GM19328 (cell line): ENCODE data around the gene FOXP2.
A peak's percentile ranks its signal among the peaks of the same experiment; 100 is the strongest.
"Not testable (repeated sequence)": the region's sequence is repeated elsewhere in the genome, so short reads cannot be mapped to it uniquely, and the experiment has no call there.

Experiments used
- ATAC-seq: cut with Tn5 transposase; IDR thresholded peaks from one replicate; pipeline ENCODE4 v1.9.1; 2021; ENCODE audit warnings: mild to moderate bottlenecking, moderate library complexity; ENCODE audit not compliant: unreplicated experiment

The FOXP2 gene

DNA sequence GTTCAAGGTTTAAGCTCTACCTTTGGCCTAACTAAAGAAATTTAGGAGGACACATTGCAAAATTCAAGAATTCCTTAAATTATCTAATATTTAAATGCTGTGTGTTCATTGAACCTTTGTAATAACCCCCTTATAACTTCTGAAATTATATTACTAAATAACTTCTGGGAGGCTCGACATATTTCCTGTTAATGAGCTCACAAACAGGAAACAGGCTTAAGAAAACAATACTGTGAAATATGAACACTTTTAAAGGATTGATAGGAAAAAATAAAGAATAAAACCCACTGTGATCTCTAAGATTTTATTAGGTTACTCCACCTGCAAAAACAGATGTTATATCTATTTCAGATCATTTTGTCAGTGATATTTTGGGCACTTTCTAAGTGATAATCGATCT, 74.1 kb downstream of the FOXP2 start:
- ATAC-seq = no peak

GRCh38 chr7:114497491-114497890, 82.9 kb downstream of the FOXP2 start:
- ATAC-seq = not testable (repeated sequence)

GRCh38 chr7:114502454-114503254, 88.0 kb downstream of the FOXP2 start:
- no peak for ATAC-seq

DNA sequence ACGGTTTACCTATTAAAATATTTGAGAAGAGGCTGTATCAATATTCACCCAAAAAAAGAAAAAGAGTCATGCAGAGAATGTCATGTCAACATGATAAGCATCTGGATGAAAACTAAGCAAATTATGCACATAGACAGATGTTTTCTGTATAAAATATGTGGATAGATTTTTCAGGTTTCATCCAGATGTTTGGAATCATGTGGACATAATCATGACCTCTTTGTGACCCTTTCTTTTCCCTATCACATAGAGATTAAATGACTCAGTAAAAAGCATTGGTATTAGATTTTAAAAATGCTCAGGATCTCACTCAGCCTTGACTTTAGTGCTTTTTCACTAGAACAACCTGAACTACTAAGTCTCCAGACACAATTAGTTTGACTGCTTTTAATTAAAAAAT, 90.0 kb downstream of the FOXP2 start:
- no peak for ATAC-seq

DNA sequence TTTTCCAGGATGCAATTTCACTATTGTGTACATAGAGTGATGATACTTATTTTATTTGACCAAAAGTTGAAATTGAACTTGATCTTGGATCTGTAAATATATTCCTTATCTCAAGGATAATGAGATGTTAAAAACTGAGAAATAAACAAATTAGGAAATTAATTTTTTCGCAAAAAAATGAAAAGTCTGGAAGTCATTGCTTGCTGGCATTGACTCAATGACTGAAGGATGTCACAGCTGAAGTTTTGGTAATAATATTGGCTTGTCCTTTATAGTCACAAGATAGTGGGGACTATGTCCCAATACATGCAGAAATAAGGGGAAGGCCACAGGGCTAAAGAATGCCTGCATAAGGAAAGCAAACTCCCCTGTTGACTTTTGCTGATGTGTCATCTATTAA, 92.8 kb downstream of the FOXP2 start:
- ATAC-seq = no peak

DNA sequence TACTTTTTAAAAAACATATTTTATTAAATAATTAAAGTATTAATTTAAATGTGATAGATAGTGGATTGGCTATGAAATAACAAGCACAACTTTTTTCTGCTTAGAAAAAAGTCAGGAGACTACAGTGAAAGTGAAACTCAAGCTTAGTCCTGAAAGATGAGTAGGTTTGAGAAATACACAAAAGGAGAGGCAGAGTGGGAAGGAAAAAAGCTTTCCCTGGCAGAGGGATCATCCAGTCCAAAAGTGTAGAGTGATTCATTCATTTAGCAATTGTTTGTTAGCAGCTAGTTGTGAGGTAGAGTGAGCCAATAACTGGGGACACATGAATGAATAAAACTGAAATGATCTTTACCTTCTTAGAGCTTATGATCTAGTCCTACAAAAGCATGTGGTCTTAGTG, 93.5 kb downstream of the FOXP2 start:
- no peak for ATAC-seq

DNA sequence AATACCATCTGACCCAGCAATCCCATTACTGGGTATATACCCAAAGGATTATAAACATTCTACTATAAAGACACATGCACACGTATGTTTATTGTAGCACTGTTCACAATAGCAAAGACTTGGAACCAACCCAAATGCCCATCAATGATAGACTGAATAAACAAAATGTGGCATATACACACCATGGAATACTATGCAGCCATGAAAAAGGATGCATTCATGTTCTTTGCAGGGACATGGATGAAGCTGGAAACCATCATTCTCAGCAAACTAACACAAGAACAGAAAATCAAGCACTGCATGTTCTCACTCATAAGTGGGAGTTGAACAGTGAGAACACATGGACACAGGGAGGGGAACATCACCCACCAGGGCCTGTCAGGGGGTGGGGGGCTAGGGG, 96.2 kb downstream of the FOXP2 start:
- ATAC-seq = not testable (repeated sequence)

DNA sequence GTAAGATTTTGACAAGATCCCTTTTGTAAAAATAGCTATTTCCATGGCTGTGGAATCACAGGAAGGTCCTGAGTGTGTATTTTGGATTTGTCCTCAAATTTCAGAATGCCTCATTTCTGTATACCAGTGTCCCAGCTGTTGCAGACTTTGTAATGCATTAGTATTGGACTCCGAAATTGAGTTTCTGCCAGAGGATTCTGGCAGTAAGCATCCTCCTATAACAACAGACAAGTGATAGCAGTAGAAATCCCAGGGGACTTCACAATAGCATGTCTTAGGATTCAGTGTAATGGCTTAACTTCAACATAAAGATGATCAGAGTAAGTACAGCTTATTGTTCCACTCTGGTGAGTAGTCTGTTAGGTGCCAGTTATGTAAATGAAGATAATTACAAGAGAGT, 104.6 kb downstream of the FOXP2 start:
- no peak for ATAC-seq

- no peak for ATAC-seq
These were observed 107.5 kb downstream of the FOXP2 start for GRCh38 chr7:114522081-114522480.

GRCh38 chr7:114527589-114527988, 113.0 kb downstream of the FOXP2 start:
- ATAC-seq = no peak

DNA sequence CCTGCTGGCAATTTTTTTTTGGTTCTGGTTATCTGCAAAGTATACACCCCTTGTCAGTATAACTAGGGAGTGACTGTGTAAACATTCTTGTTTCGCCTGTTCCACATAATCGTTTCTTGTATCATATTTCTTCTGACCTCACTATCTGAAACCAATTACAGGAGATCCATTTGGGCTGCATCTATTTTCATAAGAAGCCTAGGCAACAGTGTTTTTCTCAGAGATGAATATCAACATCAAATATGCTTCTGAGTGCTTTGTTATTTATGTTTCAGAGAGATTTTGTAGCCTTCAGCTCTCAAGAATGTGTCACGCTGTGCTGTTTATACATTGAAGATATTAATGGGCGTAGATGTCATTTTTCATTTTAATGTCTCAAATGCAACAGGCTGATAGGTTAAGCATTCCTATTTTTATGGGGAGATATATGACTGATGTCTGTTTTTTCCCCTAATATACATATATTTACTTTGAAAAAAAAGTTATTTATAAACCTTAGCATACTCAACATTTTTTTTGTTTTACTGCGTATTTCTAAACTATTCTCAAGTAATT, 115.5 kb downstream of the FOXP2 start:
- ATAC-seq = no peak

- no peak for ATAC-seq
These were observed 116.7 kb downstream of the FOXP2 start for GRCh38 chr7:114531326-114531725.

DNA sequence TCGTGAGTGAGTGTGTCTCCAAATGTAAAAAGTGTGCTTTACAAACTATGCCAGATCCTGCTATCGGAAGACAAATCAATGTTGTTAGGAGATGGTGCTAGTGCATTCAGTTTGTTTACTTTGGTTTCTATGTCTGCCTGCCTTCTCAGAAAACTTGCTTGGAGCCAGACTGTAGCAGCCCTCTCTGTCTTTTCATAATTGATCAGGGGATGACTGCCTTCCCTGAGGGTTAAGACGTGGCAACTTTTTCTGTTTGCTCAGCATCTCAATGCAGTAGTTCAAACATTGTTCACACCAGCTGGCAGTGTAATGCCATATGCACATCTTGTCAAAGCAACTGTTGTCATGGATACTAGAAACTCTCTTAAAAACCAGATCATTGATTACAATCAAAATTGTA, 118.5 kb downstream of the FOXP2 start:
- no peak for ATAC-seq

- no peak for ATAC-seq
These were observed 120.3 kb downstream of the FOXP2 start for GRCh38 chr7:114534953-114535352.

DNA sequence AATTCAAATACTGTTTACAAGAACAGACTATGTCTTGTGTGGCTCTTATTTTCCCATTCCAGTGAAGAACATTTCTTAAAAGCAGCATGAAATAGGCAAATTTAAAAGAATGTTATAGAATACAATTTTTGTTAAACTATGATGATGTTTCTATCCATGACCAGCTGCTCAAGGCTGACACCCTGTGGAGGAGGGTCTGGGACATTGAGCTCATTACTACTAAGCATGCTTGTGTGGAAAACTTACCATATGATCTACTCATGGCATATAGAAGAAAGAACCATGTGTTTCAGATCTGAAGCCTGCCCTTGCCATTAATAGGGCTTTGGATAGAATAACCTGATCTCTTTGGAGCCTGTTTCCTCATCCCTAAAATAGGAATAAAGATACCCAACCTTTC, 125.0 kb downstream of the FOXP2 start:
- ATAC-seq = no peak

- no peak for ATAC-seq
These were observed 125.7 kb downstream of the FOXP2 start for GRCh38 chr7:114540291-114540690.

GRCh38 chr7:114547346-114547745, 132.7 kb downstream of the FOXP2 start:
- not testable (repeated sequence) for ATAC-seq

- no peak for ATAC-seq
These were observed 133.7 kb downstream of the FOXP2 start for GRCh38 chr7:114548081-114548980.

DNA sequence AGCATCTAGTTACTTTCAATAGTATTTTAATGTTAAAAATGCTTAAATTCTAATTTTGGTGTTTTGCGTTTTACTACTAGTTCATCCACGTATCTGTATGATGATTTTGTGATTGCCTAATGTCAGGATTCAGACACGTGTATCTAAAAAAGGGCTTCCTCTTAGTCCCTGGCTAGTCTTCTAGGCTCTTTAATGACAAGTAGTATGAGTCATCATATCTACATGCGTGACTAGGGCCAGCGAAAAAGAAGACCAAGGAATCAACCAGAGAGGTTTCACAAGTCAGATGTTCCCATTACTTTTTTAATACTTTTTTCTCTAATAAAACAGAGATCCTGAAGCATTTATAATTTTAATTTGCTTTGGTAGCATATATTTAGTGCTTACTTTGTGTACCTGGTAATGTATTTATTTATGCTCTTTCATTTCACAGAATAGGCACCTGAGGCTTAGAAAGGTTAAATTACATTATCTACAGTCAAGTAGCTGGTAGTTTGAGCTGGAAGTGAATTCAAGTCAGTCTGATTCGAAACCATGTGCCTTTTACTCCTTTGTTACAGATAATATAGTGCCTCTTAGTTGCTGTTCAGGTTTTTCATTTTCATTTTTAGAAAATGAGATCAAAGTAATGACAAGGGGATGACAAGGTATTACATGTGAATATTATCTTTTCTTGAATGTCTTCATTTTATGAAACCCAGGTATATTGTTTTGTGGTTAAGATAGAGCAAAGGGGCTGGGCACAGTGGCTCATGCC, 140.3 kb downstream of the FOXP2 start:
- ATAC-seq = peak; percentile 62

GRCh38 chr7:114567416-114567815, 152.8 kb downstream of the FOXP2 start:
- ATAC-seq = no peak

DNA sequence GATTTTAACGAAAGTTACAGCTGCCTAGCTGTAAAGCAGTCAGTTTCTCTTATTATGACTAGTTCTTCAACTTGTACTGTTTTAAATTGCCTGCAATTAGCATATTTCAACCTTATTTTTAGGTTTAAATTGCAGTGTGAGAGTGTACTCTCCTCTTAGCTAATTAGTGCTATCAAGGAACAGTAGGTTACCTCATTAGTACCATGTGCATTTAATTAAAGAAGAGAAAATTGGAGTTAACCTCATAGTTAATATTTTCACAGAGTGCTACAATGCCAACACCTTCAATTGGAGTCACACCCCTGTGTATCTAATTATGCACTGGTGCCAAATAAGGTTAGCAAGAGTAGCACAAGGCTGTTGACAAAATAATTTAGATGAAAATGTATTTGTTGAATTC, 154.6 kb downstream of the FOXP2 start:
- no peak for ATAC-seq
